Common myeloid progenitor, CD34-positive (primary cell): ENCODE measurements around the gene NALCN.

Experiments used
- CTCF ChIA-PET: fragments of 350-600 bp; sonication (Branson Sonifier 250); formaldehyde crosslinking; loops from one replicate; lab custom pipeline; 2021; ENCODE audit warnings: antibody characterized with exemption; lab: Charles Lee
- POLR2A ChIA-PET: fragments of 350-600 bp; sonication (Branson Sonifier 250); formaldehyde crosslinking; loops from one replicate; lab custom pipeline; 2021; ENCODE audit warnings: antibody characterized with exemption; lab: Charles Lee
- DNase-seq, 3 donors: peaks; one replicate each; pipeline versions ENCODE4 v3.0.0 to v3.0.0-alpha.2; 2013
- H3K27ac ChIP-seq, 2 experiments: 1 replicate in 1 of 2; 2 replicates in 1 of 2; pipeline ENCODE4 v1.7.0; 2013; ENCODE audit warnings: inconsistent platforms in 2 of 2, low read length in 2 of 2, mild to moderate bottlenecking in 2 of 2, low read depth in 1 of 2, moderate library complexity in 1 of 2; ENCODE audit not compliant: severe bottlenecking in 2 of 2, insufficient read depth in 1 of 2, poor library complexity in 1 of 2
- H3K27me3 ChIP-seq, 5 experiments: replicated peaks in 2 of 5; 1 replicate in 3 of 5; 2 replicates in 2 of 5; pipeline versions ENCODE4 v1.6.1 to v1.7.0; 2013; ENCODE audit warnings: low read length in 4 of 5, mild to moderate bottlenecking in 2 of 5, moderate library complexity in 2 of 5, inconsistent platforms in 1 of 5; ENCODE audit not compliant: insufficient read depth in 5 of 5, control insufficient read depth in 4 of 5
- H3K36me3 ChIP-seq, 4 experiments: 1 replicate in 2 of 4; 2 replicates in 2 of 4; pipeline versions ENCODE4 v1.6.1 to v1.7.0; 2013; ENCODE audit warnings: low read length in 3 of 4, control low read depth in 1 of 4, mild to moderate bottlenecking in 1 of 4; ENCODE audit not compliant: control insufficient read depth in 4 of 4, insufficient read depth in 4 of 4
- H3K4me1 ChIP-seq, 4 experiments: 1 replicate in 3 of 4; 2 replicates in 1 of 4; pipeline versions ENCODE4 v1.6.1 to v1.7.1; 2013; ENCODE audit warnings: low read length in 3 of 4, mild to moderate bottlenecking in 3 of 4, control low read depth in 1 of 4, inconsistent platforms in 1 of 4, moderate library complexity in 1 of 4; ENCODE audit not compliant: control insufficient read depth in 4 of 4, insufficient read depth in 4 of 4; ENCODE audit errors: control extremely low read depth in 1 of 4
- H3K4me3 ChIP-seq, 7 experiments: 1 replicate in 4 of 7; 2 replicates in 3 of 7; pipeline versions ENCODE4 v1.5.1 to v1.7.0; 2013; ENCODE audit warnings: mild to moderate bottlenecking in 7 of 7, low read length in 6 of 7, moderate library complexity in 6 of 7, inconsistent platforms in 2 of 7, low read depth in 2 of 7, control low read depth in 1 of 7; ENCODE audit not compliant: insufficient read depth in 4 of 7, control insufficient read depth in 1 of 7; ENCODE audit errors: extremely low read depth in 1 of 7
- H3K9me3 ChIP-seq, 5 experiments: 1 replicate in 4 of 5; 2 replicates in 1 of 5; pipeline versions ENCODE4 v1.6.1 to v1.7.1; 2013; ENCODE audit warnings: low read length in 4 of 5, mild to moderate bottlenecking in 2 of 5, inconsistent platforms in 1 of 5, low read depth in 1 of 5, moderate library complexity in 1 of 5; ENCODE audit not compliant: control insufficient read depth in 4 of 5, insufficient read depth in 2 of 5; ENCODE audit errors: control extremely low read depth in 1 of 5
- WGBS: methylation state at CpG from one replicate; pipeline ENCODE4 v1.1.5; 2013; ENCODE audit not compliant: insufficient coverage; 5-methylcytosine and 5-hydroxymethylcytosine counted together

The NALCN gene

DNA sequence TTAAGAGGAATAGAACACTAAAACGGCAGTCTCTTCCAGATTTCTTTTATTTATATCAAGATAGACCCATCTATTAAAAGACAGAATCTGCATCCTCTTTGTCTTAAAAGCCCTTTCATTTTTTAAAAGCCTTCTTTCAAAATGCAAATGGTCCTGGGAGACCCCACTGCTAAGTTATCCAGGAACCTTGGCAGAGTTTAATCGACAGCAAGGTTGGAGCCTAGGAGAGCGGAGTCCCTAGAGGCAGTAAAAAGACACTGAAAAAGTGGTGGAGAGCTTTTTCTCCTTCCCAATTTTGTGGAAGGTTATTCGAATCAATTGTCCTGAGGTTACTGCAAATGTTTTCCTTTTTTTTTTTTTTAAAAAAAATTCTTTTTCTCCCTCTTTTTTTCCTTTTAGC, 294.7 kb downstream of the NALCN start:
- DNase-seq: no peak
- Histone ChIP-seq H3K36me3 (no peaks in the 10 kb centered on the region), H3K4me1 (peaks cover 0 to 2% (median 0%) of the 10 kb centered on the region in 4 experiments), H3K27me3 (no peaks in the 10 kb centered on the region), H3K4me3 (no peak overlapping the region), H3K27ac (no peak overlapping the region), H3K9me3 (no peaks in the 10 kb centered on the region)
- POLR2A ChIA-PET: no interaction called here
- CTCF ChIA-PET: interaction anchor here (2.1 kb wide), 1 partner anchor 11 kb away, joined by 4 read pairs; no protein-coding TSS in a partner anchor
- WGBS: 80% methylated on average over 3 of the region's 4 CpGs

DNA sequence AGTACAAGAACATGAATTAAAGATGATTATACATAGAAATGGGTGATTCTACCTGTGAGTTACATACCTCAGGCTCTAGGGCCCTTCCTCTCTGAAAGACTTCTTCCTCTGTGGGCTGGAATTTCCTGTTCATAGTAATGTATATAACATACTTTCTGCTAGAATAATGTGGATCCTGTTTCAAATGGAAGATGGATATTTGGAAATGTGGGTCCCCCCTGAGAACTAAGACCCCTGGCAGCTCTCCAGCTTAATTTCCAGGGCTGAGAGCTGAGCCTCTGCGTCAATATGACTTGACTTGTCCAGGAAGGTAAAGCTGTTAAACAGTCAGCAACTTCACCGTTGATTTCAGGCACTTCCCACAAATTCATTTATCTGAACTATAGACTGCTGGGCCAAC, 296.3 kb downstream of the NALCN start:
- Histone ChIP-seq H3K9me3 (no peaks in the 10 kb centered on the region), H3K27ac (no peak overlapping the region), H3K36me3 (no peaks in the 10 kb centered on the region), H3K27me3 (no peaks in the 10 kb centered on the region), H3K4me1 (peaks cover 0 to 2% (median 0%) of the 10 kb centered on the region in 4 experiments), H3K4me3 (no peak overlapping the region)
- no peak for DNase-seq
- CTCF ChIA-PET: interaction anchor here (2.0 kb wide), 1 partner anchor 8 kb away, joined by 6 read pairs; no protein-coding TSS in a partner anchor
- POLR2A ChIA-PET: no interaction called here
- 100% methylated on average over 1 of the region's 2 CpGs for WGBS

DNA sequence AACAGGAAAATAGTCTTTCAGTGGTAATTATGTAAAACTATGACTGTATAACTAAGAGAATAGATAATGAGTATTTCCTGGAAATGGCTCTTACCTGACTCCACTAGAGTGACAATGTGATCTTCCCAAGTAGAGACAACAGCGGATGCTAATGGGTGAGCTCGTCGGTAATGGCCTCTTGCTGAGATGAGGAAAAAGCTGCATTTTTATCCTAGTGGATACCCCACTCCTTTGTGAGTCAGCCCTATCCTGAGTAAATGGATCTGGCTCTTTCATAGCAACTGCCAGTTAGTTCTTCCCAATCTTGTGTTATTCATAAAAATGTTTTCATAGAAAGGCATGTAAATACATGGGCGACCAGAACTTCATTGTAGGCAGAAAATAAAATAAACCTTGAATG, 299.5 kb downstream of the NALCN start:
- no peaks in the 10 kb centered on the region for H3K27me3 ChIP-seq
- WGBS: 94% methylated on average over 4 of the region's 4 CpGs
- H3K36me3 ChIP-seq: no peaks in the 10 kb centered on the region
- ChIA-PET CTCF (no interaction called here), POLR2A (no interaction called here)
- H3K4me3 ChIP-seq: no peak overlapping the region
- no peak for DNase-seq
- peaks cover 0 to 2% (median 0%) of the 10 kb centered on the region in 4 experiments for H3K4me1 ChIP-seq
- no peak overlapping the region for H3K27ac ChIP-seq
- H3K9me3 ChIP-seq: no peaks in the 10 kb centered on the region

DNA sequence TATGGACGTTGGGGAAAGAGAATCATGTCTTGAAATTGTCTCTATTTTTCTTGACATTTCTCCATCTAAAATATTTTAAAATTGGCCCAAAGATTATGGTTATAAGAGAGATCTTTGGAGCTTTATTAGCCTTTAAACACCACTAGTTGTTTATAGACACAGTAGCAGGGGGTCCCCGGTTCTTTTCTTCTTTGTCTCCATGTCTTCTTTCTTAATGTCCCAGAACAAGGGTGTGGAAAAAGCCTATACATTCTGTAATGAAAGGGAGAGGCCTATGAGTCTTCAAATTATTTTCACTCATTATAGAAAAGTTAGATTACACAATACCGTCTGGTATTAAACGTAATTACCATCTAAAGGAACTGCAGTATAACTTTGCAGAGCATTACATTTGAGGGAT, 300.0 kb downstream of the NALCN start:
- peaks cover 0 to 2% (median 0%) of the 10 kb centered on the region in 4 experiments for H3K4me1 ChIP-seq
- no CpG with 5 or more reads among the region's 4 CpGs for WGBS
- POLR2A ChIA-PET: no interaction called here
- H3K27me3 ChIP-seq: no peaks in the 10 kb centered on the region
- CTCF ChIA-PET: no interaction called here
- no peak overlapping the region for H3K27ac ChIP-seq
- no peaks in the 10 kb centered on the region for H3K36me3 ChIP-seq
- no peak for DNase-seq
- H3K4me3 ChIP-seq: no peak overlapping the region
- H3K9me3 ChIP-seq: no peaks in the 10 kb centered on the region

DNA sequence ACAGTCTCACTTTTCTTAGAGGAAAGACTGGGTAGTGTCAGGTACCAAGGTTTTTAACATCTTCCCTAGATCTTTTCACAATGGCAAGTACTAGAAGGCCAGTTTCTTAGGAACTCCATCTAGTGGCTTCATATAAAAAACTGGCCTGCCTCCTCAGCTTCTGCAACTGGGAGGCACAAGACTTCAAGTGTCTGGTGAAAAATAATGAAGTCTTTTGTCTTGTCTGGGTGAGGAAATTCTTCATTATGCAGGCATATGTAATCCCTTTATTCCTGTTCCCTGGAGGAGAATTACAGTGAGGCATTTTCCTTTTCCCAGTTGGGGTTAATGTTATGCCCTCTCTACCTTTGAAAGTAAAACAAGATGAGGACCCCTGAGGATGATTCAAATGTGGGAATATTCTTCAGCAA, 300.5 kb downstream of the NALCN start:
- no peak for DNase-seq
- Histone ChIP-seq H3K27ac (no peak overlapping the region), H3K27me3 (no peaks in the 10 kb centered on the region), H3K4me1 (peaks cover 0 to 2% (median 0%) of the 10 kb centered on the region in 4 experiments), H3K36me3 (no peaks in the 10 kb centered on the region), H3K9me3 (no peaks in the 10 kb centered on the region), H3K4me3 (no peak overlapping the region)
- CTCF ChIA-PET: interaction anchor here (0.6 kb wide), 1 partner anchor 31 kb away, joined by 3 read pairs; no protein-coding TSS in a partner anchor
- POLR2A ChIA-PET: no interaction called here

DNA sequence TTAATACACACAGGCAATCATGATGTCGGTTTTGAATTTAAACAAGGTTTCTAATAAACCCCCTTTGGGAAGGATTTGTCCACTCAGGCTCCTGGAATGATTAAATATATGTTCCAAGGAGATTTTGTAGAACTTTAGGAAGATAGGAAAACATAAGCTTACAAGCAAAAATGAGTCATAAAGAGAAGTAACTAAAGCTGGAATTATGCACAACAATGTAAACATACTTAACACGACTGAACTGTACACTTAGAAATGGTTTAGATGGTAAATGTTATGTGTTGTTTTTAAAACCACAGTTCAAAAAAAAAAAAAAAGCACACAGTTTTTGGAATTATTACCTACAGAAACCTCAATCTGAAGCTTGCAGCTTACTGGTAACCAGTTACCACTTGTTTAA, 304.4 kb downstream of the NALCN start:
- ChIA-PET CTCF (interaction anchor here (0.6 to 1.2 kb wide), 2 partner anchors 12 to 1345 kb away, joined by 3 read pairs; no protein-coding TSS in a partner anchor), POLR2A (no interaction called here)
- Histone ChIP-seq H3K4me3 (no peak overlapping the region), H3K27me3 (no peaks in the 10 kb centered on the region), H3K4me1 (no peaks in the 10 kb centered on the region), H3K36me3 (no peaks in the 10 kb centered on the region), H3K9me3 (no peaks in the 10 kb centered on the region), H3K27ac (no peak overlapping the region)
- no peak for DNase-seq
- 100% methylated on average over 1 of the region's 2 CpGs for WGBS

DNA sequence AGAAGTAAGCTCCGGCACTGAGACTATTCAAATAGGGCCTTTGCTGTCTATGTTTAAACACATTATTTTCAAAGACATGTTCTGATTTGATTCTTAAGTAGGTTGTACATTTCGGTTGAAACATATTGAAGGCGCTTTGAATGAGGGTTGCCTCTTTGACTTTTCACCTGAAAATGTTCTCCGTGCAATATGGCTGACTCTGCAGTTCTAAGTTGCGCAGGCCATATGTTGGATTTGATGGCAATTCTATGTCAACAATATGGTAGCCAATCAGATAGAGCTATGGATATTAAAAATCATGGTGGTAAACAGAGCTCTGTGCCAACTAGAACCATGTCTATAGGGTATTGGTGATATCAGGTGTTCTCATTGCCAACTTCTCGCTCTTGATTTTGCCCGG, 307.3 kb downstream of the NALCN start:
- CTCF ChIA-PET: interaction anchor here (1.5 kb wide), 1 partner anchor 8 kb away, joined by 3 read pairs; no protein-coding TSS in a partner anchor
- no peaks in the 10 kb centered on the region for H3K4me1 ChIP-seq
- WGBS: 100% methylated on average over 2 of the region's 7 CpGs

More for the DNA sequence above, 307.3 kb downstream of the NALCN start:
- no peak for DNase-seq
- no peak overlapping the region for H3K4me3 ChIP-seq
- POLR2A ChIA-PET: no interaction called here
- H3K36me3 ChIP-seq: no peaks in the 10 kb centered on the region
- no peaks in the 10 kb centered on the region for H3K9me3 ChIP-seq
- H3K27me3 ChIP-seq: peaks cover 0 to 2% (median 0%) of the 10 kb centered on the region in 5 experiments
- no peak overlapping the region for H3K27ac ChIP-seq
